A549 (cell line): Measurements from ENCODE around the gene DOLPP1.
A peak's percentile ranks its signal among the peaks of the same experiment; 100 is the strongest.

ENCODE experiments used
- CBX2 ChIP-seq: fragments of 200-600 bp; sonication (generic); IDR thresholded peaks from 2 replicates; pipeline ENCODE4 v1.6.1; 2016; ENCODE audit warnings: low read depth, mild to moderate bottlenecking, borderline replicate concordance
- CEBPB ChIP-seq, 2 experiments: fragments of >200 bp in 1 of 2; sonication (Bioruptor Twin) in 1 of 2; formaldehyde crosslinking in 1 of 2; IDR thresholded peaks; 2 replicates each; pipeline ENCODE4 v1.6.1; 2012 to 2016
- CHD2 ChIP-seq: fragments of 150-350 bp; IDR thresholded peaks from 2 replicates; pipeline ENCODE4 v1.6.1; 2014; ENCODE audit warnings: low read length; ENCODE audit not compliant: partially characterized antibody
- CHD4 ChIP-seq: fragments of 200-600 bp; sonication (generic); IDR thresholded peaks from 2 replicates; pipeline ENCODE4 v1.6.1; 2016; ENCODE audit warnings: antibody characterized with exemption, mild to moderate bottlenecking, borderline replicate concordance
- CTCF ChIP-seq: fragments of >200 bp; sonication (Bioruptor Twin); formaldehyde crosslinking; IDR thresholded peaks from 3 replicates; pipeline ENCODE4 v1.5.1; 2016
- JUN ChIP-seq, 2 experiments: fragments of >200 bp; sonication (Bioruptor Twin); formaldehyde crosslinking; IDR thresholded peaks; 2 replicates in 1 of 2; 3 replicates in 1 of 2; pipeline ENCODE4 v1.6.1; 2016 to 2017
- MAFK ChIP-seq: fragments of 450-650 bp; IDR thresholded peaks from 2 replicates; pipeline ENCODE4 v1.6.1; 2014; ENCODE audit not compliant: partially characterized antibody
- MAZ ChIP-seq: fragments of 150-350 bp; IDR thresholded peaks from 2 replicates; pipeline ENCODE4 v1.6.1; 2014; ENCODE audit warnings: antibody characterized with exemption, low read depth, low read length, borderline replicate concordance
- PHF8 ChIP-seq: fragments of 200-600 bp; sonication (generic); IDR thresholded peaks from 2 replicates; pipeline ENCODE4 v1.6.1; 2016; ENCODE audit warnings: low read depth, mild to moderate bottlenecking, antibody characterized with exemption, moderate library complexity, borderline replicate concordance
- POLR2A ChIP-seq: IDR thresholded peaks from 2 replicates; pipeline ENCODE4 v1.6.1; 2012; ENCODE audit warnings: mild to moderate bottlenecking, low read length
- RAD21 ChIP-seq, 2 experiments: fragments of >200 bp in 1 of 2; sonication (Bioruptor Twin) in 1 of 2; formaldehyde crosslinking in 1 of 2; IDR thresholded peaks in 1 of 2; conservative IDR thresholded peaks in 1 of 2; 2 replicates in 1 of 2; 3 replicates in 1 of 2; pipeline ENCODE4 v1.6.1; 2012 to 2018; ENCODE audit warnings: inconsistent platforms in 1 of 2
- RCOR1 ChIP-seq: fragments of 150-350 bp; IDR thresholded peaks from 2 replicates; pipeline ENCODE4 v1.6.1; 2014; ENCODE audit warnings: antibody characterized with exemption, low read length, low read depth
- RNF2 ChIP-seq: fragments of 200-600 bp; sonication (generic); IDR thresholded peaks from 2 replicates; pipeline ENCODE4 v1.6.1; 2016; ENCODE audit warnings: low read depth, mild to moderate bottlenecking, antibody characterized with exemption, moderate library complexity, borderline replicate concordance
- ZC3H11A ChIP-seq: fragments of 450-650 bp; IDR thresholded peaks from 2 replicates; pipeline ENCODE4 v1.6.1; 2014; ENCODE audit warnings: antibody characterized with exemption, mild to moderate bottlenecking

GRCh38 chr9:129109952-129110739, 29.2 kb downstream of the DOLPP1 start:
- TF ChIP-seq CHD2 (no peak), CHD4 (no peak), JUN (IDR thresholded peaks at IDR 0.05) (no peak), CTCF (no peak), PHF8 (peak; percentile 62; the same call in 1 of the 2 replicates), MAZ (no peak), RAD21 (conservative IDR thresholded peaks at IDR 0.05 in 1 of 2, IDR thresholded peaks at IDR 0.05 in 1 of 2) (no peak), CEBPB (IDR thresholded peaks at IDR 0.05) (no peak), ZC3H11A (no peak), CBX2 (no peak), MAFK (no peak), POLR2A (no peak), RCOR1 (no peak), RNF2 (no peak)
